ENCODE data around the gene NNT.

The NNT gene

DNA sequence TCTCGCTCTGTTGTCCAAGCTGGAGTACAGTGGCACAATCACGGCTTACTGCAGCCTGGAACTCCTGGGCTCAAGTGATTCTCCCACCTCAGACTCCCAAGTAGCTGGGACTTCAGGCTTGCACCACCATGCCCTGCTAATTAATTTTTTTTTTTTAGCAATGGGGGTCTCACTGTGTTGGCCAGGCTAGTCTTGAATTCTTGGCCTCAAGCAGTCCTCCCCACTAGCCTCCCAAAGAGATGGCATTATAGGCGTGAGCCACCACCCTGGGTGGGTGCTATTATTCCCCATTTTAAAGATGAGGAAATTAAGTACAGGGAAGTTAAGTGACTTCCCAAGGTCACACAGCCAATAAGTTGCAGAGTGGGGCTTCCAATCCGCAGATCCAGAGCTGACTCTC, 1.7 kb downstream of the NNT start:
- no peak for DNase-seq
- H3K27ac ChIP-seq, result no peak overlapping the region
- H3K4me3 ChIP-seq (ENCODE audit: low read depth, low read length), result no peak overlapping the region
- H3K27me3 ChIP-seq (replicated peaks), result no peaks in the 10 kb centered on the region
- H3K36me3 ChIP-seq (replicated peaks), result peaks cover 4% of the 10 kb centered on the region
- TF ChIP-seq, protein P1, sequence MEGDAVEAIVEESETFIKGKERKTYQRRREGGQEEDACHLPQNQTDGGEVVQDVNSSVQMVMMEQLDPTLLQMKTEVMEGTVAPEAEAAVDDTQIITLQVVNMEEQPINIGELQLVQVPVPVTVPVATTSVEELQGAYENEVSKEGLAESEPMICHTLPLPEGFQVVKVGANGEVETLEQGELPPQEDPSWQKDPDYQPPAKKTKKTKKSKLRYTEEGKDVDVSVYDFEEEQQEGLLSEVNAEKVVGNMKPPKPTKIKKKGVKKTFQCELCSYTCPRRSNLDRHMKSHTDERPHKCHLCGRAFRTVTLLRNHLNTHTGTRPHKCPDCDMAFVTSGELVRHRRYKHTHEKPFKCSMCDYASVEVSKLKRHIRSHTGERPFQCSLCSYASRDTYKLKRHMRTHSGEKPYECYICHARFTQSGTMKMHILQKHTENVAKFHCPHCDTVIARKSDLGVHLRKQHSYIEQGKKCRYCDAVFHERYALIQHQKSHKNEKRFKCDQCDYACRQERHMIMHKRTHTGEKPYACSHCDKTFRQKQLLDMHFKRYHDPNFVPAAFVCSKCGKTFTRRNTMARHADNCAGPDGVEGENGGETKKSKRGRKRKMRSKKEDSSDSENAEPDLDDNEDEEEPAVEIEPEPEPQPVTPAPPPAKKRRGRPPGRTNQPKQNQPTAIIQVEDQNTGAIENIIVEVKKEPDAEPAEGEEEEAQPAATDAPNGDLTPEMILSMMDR (IDR thresholded peaks at IDR 0.05; ENCODE audit: low read depth, low read length, missing control alignments), result no peak
- in situ Hi-C loops (cut with HindIII; ENCODE audit: low pct_ligation_motif_present, low sequenced_read_pairs), result no loop called here

DNA sequence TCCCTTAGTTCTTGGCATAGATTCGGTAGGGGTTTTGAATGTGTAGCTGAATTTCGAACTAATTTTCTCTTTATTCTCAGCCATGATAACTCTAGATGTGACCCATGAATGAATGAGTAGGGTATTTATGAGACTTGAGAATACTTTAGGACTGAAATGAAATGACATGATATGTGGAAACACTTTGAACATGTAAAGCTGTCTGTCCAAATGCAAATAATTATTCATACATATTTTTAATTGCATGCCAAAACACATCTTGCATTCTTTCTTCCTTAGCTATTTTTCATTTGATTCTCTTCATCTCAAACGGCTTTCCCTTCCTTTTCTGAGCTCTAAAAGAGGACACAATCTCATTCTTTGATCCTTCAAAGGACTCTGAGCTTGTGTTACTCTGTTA, 3.4 kb downstream of the NNT start:
- in situ Hi-C loops (cut with HindIII; ENCODE audit: low pct_ligation_motif_present, low sequenced_read_pairs), result no loop called here
- TF ChIP-seq, protein P1 (IDR thresholded peaks at IDR 0.05; ENCODE audit: low read depth, low read length, missing control alignments), result no peak
- H3K36me3 ChIP-seq (replicated peaks), result peaks cover 4% of the 10 kb centered on the region

DNA sequence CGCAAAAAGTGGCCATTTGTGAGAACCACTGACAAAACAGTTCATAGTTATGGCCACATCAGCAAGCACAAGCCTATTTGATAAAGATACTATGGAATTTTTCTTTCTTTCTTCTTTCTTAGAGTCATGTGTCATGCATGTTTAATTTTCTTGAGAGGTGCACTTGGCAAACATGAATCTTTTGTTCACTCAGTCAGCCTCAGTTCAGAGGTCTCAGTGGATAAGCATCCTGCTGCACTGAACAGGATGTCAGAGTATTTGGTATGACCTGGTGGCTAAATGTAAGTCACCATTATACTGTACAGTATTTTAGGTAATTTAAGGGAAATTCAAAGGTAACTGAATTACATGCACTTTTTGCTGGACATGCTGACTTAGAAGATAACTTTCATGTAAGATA, 5.4 kb downstream of the NNT start:
- DNase-seq, result no peak
- no peak overlapping the region for H3K4me3 ChIP-seq (ENCODE audit: low read depth, low read length)
- TF ChIP-seq, protein P1 (IDR thresholded peaks at IDR 0.05; ENCODE audit: low read depth, low read length, missing control alignments), result no peak
- no peak overlapping the region for H3K27ac ChIP-seq
- H3K36me3 ChIP-seq (replicated peaks), result peaks cover 5% of the 10 kb centered on the region
- H3K27me3 ChIP-seq (replicated peaks), result no peaks in the 10 kb centered on the region
- in situ Hi-C loops (cut with HindIII; ENCODE audit: low pct_ligation_motif_present, low sequenced_read_pairs), result no loop called here

More for the DNA sequence above, 3.4 kb downstream of the NNT start:
- Histone ChIP-seq H3K27me3 (replicated peaks) (no peaks in the 10 kb centered on the region), H3K4me3 (ENCODE audit: low read depth, low read length) (no peak overlapping the region), H3K27ac (no peak overlapping the region)
- DNase-seq, result no peak

DNA sequence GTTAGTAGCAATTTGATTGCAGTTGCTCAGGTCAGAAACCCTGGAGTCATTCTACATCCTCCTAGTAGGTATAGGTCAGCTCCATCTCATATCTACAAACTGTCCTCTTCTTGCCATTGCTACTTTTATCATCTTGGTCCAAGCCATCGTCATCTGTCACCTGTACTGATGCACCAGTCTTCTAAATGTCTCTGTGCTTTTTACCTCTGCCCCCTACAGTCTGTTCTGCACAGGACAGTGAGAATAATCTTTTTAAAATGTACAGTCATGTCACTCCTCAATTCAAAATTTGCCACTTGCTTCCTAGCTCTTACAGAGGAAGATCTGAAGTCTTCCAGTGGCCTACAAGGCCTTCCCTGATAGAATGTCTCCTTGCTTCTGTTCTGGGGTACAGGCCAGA, 6.8 kb downstream of the NNT start:
- Histone ChIP-seq H3K27ac (no peak overlapping the region), H3K36me3 (replicated peaks) (peaks cover 5% of the 10 kb centered on the region), H3K27me3 (replicated peaks) (no peaks in the 10 kb centered on the region), H3K4me3 (ENCODE audit: low read depth, low read length) (no peak overlapping the region)
- no peak for DNase-seq
- in situ Hi-C loops (cut with HindIII; ENCODE audit: low pct_ligation_motif_present, low sequenced_read_pairs), result no loop called here
- TF ChIP-seq, protein P1 (IDR thresholded peaks at IDR 0.05; ENCODE audit: low read depth, low read length, missing control alignments), result peak; percentile 51

DNA sequence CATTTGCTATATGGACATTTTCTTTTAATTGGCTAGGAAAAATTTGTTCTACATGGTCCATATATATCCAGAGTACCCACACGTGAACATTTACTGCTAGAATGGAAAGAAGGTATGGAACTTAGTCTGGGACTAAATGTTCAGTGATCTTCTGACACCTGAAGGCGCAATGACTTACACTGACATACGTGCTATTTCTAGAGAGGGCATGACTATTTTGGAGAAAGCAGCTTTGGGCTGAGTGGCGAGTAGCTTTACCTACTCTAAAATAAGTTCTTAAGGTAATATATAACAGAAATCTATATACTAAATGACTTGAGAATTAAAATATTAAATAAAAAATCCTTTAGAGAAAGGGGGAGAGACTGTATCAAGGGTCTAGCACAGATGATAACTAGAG, 10.4 kb downstream of the NNT start:
- DNase-seq, result no peak
- Histone ChIP-seq H3K27me3 (replicated peaks) (no peaks in the 10 kb centered on the region), H3K36me3 (replicated peaks) (peaks cover 8% of the 10 kb centered on the region), H3K27ac (no peak overlapping the region), H3K4me3 (ENCODE audit: low read depth, low read length) (no peak overlapping the region)
- TF ChIP-seq, protein P1 (IDR thresholded peaks at IDR 0.05; ENCODE audit: low read depth, low read length, missing control alignments), result no peak
- in situ Hi-C loops (cut with HindIII; ENCODE audit: low pct_ligation_motif_present, low sequenced_read_pairs), result no loop called here

DNA sequence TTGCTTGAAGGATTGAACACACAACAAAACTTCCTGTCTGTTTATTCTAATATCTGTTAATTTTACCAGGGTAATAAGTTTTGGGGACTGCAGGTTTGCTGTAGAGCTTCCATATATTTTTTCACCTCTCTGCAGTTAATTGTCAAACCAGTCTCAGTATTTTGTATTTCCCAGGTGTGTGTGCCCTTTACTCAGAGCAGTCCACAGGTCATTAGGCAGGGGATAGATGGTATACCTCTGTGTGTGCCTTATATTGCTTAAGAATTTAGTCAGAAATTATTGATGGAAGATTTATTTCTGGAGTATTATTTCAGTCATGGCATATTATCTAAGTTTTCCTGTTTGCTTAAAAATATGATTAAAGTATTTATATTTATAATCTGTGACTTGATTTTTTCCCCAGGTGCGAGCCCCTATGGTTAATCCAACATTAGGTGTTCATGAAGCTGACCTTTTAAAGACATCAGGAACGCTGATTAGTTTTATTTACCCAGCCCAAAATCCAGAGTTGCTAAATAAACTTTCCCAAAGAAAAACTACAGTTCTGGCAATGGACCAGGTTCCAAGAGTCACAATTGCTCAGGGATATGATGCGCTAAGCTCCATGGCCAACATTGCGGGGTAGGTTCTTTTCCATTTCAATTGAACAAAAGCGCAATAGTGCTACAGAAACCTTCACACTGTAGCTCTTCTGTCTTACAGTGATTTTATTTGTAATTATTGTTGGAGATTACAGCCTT, 12.6 kb downstream of the NNT start:
- in situ Hi-C loops (cut with HindIII; ENCODE audit: low pct_ligation_motif_present, low sequenced_read_pairs), result no loop called here
- H3K4me3 ChIP-seq (ENCODE audit: low read depth, low read length), result no peak overlapping the region
- DNase-seq, result no peak
- peaks cover 7% of the 10 kb centered on the region for H3K36me3 ChIP-seq (replicated peaks)
- TF ChIP-seq, protein P1 (IDR thresholded peaks at IDR 0.05; ENCODE audit: low read depth, low read length, missing control alignments), result no peak
- H3K27ac ChIP-seq, result no peak overlapping the region
- no peaks in the 10 kb centered on the region for H3K27me3 ChIP-seq (replicated peaks)

Data from brain microvascular endothelial cell (primary cell).